ENCODE results near the gene KCNAB3.
A peak's percentile ranks its signal among the peaks of the same experiment; 100 is the strongest.

The KCNAB3 gene

GRCh38 chr17:7940034-7940433 is 10.4 kb upstream of the KCNAB3 start:
- DNase-seq, result no peak

DNA sequence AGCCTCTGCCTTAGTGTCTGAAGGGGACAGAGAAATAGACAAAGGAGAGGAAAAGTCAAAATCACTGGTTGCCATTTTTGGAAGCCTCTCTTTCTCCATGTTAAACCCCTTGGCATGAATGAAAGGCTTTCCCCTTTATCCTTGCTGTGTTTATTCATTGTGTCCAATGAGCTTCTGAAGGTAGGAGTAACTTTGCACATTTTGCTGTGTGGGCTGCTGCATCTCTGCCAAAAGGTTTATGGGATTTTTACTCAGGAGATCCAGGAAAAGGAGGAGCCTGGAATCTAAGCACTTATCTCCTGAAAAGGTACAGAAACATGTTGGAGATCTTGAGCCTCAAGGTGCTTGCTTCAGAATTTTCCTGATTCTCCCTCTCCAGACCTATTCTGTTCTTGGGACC is 6.2 kb upstream of the KCNAB3 start:
- DNase-seq, result no peak

DNA sequence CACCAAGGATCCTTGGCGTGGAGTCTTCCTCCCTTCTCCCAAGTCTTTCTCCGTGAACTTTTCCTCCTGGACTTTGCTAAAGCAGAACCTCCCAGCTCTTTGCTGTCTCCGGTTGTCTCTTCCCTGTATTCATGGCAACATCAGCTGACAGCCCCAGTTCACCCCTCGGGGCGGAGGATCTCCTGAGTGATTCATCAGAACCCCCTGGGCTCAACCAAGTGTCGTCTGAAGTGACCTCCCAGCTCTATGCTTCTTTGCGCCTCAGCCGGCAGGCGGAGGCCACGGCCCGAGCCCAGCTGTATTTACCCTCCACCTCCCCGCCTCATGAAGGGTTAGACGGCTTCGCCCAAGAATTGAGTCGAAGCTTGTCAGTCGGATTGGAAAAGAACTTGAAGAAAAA is 3.3 kb upstream of the KCNAB3 start:
- DNase-seq, result peak; percentile 75

DNA sequence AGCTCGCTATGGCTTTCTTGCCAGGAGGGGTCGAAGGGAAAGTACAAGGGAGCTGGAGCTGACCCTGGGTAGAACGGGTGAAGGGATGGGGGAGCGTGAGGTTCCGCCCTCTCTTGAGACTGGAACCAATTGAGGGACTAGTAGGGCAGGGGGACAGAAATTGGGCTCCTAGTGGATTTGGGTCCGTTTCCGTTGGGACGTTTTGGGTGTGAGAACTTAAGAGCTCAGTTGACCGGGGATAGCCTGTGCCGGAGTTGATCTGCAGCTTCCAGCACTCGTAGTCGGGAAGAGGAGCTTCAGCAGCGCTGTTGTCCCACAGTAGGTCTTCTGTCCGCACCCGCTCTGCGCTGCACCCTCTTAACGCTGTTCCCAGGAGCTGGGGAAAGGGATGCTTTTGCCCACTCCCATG is 2.8 kb upstream of the KCNAB3 start:
- DNase-seq, result peak; percentile 65

GRCh38 chr17:7931709-7932482 is 2.2 kb upstream of the KCNAB3 start, which contains the start of the genes CNTROB and TRAPPC1:
Gene CNTROB, plus strand, starts transcription at chr17:7932206. Its CDS starts 874 bp downstream, at chr17:7933080.
Gene TRAPPC1, minus strand, starts transcription at chr17:7931946. Its CDS starts 117 bp downstream, at chr17:7931829.
- DNase-seq, result peak; percentile 100

- DNase-seq, result peak; percentile 62
Measured at GRCh38 chr17:7930841-7931631, 1.4 kb upstream of the KCNAB3 start.

- no peak for DNase-seq
Measured at GRCh38 chr17:7927596-7927995, 2.1 kb downstream of the KCNAB3 start.

DNA sequence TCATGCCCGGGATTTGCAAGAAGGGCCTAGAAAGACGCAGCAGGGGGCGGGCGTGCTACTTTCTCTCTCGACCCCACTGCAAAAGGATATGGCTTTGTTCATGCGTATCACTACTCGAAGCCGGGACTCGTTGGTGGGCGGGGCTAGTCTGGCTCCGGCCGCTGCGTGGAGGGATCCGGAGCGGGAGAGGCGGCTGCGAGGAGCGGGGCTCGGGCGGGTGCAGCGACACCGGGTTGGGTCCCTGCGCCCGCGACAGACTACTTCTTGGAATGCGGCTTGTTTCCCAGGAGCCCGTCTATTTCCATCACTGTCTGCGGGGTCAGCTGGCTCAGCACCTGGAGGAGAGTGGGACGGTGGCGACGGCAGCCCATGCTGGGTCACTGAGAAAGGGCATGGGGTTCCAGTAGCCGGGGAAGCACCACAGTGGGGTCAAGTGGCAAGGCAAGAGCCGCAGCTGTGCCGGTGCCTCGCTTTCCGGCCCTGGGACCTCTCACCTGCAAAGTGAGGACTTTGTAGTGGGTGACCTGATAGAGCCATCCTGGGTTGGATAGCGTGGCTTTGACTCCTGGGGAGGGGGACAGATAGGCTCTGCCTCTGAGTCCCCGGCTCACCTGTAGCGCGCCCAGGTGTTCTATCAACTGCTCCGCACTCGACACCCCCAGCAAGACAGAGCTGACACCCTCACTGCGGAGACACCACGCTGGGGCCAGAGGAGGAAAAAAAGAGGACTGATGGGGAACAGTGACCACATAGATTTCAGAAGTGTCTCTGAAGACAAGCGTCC is 6.6 kb downstream of the KCNAB3 start:
- peak; percentile 93 for DNase-seq

DNA sequence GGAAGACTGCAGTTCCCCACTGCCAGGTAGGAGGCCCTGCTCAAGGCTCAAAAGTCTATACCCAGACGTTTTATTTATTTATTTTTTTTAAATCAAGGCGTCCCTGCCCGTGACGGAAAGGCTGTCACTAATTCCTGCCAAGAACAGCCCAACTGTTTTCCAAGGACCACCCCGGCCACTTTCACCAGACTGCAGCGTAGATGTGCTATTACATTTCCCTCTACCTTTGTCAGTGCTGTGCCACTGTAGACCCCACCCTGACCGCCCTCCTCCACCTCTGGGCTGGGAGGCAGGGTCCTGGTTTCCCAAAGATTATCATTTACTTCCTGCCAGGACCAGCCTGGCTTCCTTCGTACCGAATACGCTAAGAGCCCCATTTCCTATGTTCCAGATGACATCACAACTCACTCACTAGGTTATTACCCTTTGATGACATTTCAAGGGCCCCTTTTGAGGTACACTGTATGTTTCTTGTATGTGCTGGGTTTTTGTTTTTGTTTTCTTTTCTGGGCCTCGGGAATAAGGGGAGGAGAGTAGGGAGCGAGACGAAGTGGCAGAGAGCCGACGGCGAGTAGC is 7.3 kb downstream of the KCNAB3 start:
- no peak for DNase-seq

GRCh38 chr17:7916808-7917207 is 12.8 kb downstream of the KCNAB3 start:
- no peak for DNase-seq

- DNase-seq, result no peak
Measured at GRCh38 chr17:7916385-7916682, 13.3 kb downstream of the KCNAB3 start.

DNA sequence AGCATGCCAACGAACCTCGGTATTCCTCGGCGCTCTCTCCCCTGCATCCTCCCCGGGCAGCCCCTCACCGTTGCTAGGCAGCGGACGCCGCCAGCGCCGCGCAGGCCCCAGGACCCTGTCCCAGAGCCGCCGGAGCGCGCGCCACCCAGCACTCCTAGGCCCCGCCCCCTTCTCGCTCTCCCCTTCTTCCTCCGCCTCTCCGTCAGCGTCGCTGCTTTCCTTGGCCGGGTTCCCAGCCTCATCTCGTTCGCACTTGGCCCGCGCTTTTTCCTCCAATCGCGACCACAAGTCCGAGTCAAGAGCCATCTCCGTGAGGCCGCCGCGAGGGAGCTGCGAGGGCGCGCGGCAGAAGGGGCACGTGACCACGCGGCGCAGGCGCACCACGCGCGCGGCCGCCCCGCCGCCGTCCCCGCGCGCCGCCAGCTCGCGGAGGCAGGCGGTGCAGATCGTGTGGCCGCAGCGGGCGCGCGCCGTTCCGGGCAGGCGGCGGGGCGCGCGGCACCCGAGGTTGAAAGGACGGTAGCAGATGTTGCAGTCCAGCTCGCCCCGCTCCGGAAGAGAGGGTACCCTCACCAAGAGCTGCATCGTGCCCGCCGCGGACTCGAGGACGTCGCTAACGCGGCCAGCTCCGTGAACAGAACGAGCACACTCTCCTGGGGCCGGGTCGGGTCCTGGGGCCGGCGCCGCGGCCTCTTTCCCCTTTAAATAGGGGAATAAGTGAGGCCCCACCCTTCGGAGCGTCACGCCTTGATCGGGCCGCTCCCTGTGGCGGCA is 13.9 kb downstream of the KCNAB3 start, which contains the start of gene RNF227:
RNF227 (minus strand) TSS at position 679 of the 774 bp plus-strand sequence; CDS start at position 585, 94 bp downstream.
- DNase-seq, result peak; percentile 93

DNA sequence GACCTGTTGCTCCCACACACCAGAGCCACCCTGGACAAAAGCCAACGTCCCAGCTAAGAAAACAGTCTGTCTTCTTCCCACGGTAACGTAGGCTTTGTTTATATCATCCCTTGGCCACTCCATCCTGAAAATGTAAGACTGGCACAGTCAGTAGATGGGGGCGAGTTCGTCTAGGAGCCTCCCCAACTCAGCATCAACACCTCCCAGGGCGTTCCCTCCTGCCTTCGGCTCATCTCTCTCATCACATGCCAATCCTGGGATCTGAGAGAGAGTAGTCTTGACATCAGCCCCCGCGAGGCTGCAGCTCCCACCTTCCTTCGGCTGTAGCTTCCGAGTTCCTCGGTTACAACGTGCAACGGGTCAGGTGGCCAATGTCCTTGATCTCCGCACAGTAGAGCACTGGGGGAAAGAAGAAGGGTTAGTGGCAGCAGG is 14.5 kb downstream of the KCNAB3 start:
- DNase-seq, result no peak

DNA sequence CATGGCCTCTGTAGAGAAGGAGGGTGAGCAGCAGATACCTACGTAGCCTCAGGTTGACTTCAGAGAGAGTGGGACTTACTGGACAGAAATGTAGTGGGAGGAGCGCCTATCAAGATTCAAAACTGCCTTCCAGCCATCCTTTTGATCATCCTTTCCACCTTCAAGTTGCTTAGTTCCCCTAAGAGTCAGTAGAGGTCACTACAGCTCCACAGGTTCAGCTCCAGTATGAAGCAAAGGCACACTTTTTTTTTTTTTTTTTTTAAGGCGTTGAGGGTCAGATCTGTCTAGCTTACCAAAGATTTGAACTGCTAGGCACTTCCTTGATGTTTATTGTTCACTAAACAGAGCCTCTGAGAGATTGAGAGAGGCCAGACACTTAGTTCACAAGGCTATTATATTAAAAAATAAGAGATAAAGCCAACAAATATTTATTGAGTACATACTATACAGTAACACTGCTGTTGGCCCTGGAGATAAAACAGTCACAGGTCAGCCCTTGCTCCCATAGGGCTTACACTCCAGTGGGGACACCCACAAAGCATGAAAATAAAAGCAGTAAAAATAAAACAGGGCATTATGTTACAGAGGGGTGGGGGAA is 16.6 kb downstream of the KCNAB3 start:
- no peak for DNase-seq

GRCh38 chr17:7911116-7911515 is 18.5 kb downstream of the KCNAB3 start:
- no peak for DNase-seq

DNA sequence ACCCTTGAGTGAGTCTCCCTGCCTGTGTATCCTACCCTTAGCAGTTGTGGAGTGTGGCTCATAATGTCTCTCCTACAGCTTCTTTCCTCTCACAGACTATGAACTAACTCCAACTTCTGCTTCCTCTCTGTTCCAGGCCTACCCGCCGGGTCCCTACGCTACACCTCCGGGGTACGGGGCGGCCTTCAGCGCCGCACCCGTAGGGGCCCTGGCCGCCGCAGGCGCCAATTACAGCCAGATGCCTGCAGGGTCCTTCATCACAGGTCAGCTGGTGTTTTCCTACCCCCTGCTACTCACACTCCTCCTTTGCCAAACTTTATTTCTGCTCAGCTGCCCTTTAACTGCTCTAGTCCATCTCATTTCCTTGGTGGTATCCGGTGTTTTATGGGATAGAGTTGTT is 18.9 kb downstream of the KCNAB3 start:
- DNase-seq, result no peak

DNA sequence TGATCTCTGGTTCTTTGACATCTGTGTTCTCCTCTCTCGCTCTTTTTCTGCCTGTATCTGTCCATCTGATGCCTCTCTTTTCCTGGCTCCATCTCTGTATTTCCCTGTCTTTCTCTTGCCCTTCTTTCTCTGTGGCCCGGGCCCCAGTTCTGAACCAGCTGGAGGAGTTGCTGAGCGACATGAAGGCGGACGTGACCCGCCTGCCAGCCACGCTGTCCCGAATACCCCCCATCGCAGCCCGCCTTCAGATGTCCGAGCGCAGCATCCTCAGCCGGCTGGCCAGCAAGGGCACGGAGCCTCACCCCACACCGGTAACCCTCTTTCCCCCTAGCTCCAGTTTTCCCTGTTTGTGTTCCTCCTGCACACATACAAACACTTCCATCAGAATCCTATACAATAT is 19.4 kb downstream of the KCNAB3 start:
- no peak for DNase-seq

DNA sequence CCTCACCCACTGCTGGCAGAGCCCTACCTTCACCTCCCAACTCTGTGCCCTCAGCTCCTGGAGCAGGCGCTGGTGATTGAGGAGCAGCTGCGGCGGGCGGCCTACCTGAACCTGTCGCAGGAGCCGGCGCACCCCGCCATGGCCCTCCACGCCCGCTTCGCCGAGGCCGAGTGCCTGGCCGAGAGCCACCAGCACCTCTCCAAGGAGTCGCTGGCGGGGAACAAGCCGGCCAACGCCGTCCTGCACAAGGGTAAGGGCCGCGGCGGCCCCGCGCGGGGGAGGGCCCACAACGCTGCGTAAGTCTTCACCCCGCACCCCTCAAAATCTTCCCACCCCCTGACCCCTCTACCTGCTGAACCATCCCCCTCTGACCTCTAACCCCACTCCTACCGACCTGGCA is 20.6 kb downstream of the KCNAB3 start:
- no peak for DNase-seq

- peak; percentile 25 for DNase-seq
Measured at GRCh38 chr17:7903154-7904103, 26.2 kb downstream of the KCNAB3 start.

GRCh38 chr17:7897773-7898172 is 31.9 kb downstream of the KCNAB3 start:
- DNase-seq, result no peak

Data from activated effector memory CD4-positive, alpha-beta T cell treated with anti-CD3 and anti-CD28 coated beads, Interleukin-2, amount 50 U/mL, for 16 hours (primary cell).